GM19452 (cell line): ENCODE measurements around the gene TRAF2.
A peak's percentile ranks its signal among the peaks of the same experiment; 100 is the strongest.
"Not testable (repeated sequence)": the region's sequence is repeated elsewhere in the genome, so short reads cannot be mapped to it uniquely, and the experiment has no call there.

Experiments
- ATAC-seq: cut with Tn5 transposase; IDR thresholded peaks from one replicate; pipeline ENCODE4 v1.9.1; 2021; ENCODE audit not compliant: unreplicated experiment

Gene TRAF2

DNA sequence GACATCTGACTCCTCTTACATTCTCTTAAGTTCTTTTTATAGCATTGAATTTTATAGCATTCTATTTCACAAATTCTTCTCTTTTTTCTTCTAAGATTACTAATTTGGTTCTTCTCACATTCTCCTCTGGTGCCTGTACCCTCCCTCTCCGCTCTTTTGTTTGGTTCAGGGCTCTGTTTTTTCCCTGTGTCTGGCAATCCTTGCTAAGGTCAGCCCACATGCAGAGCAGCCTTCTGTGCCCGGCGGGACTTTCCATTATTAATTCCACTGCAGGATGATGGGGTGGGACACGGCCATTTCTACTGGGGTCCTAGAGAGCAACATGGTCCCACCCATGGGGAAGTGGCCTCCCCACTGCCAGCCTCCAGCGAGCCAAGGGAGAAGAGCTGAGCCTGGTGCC is 9.8 kb upstream of the TRAF2 start:
- no peak for ATAC-seq

DNA sequence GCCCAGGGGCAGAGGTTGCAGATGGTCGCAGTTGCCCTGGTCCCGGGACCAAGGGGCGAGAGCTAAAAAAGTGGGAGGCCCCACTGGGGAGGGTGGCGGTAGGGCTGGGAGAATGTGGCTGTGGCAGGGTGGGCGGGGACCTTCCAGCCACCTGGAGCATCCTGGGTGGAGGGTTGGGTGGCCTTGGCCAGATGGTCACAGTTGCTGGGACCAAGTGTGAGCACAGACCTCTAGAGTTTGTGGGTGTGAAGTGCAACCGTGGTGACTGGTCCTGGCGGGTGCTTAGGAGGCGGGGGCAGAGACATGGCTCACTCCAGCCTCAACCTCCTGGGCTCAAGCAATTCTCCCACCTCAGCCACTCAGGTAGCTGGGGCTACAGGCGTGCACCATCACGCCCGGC is 5.7 kb upstream of the TRAF2 start:
- ATAC-seq = no peak

DNA sequence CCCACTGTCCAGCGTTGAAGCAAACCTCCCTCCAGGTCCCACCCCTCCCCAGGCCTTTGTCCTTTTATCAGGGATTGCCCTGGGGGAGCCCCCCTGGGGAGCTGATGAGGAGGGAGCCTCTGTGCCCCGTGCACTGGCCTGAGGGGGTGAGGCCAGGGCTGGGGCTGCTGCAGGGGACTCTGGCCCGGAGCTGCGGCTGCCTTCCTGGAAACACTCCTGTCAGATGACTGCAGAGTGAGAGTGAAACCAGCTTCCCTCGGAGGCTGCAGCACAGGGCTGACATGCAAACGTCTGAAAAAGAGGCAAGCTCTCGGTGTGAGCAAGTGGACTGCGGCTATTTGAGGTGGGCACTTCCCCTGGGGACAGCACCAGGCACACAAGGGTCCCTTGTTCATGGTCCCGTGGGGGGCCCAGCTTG is 4.6 kb upstream of the TRAF2 start:
- no peak for ATAC-seq

DNA sequence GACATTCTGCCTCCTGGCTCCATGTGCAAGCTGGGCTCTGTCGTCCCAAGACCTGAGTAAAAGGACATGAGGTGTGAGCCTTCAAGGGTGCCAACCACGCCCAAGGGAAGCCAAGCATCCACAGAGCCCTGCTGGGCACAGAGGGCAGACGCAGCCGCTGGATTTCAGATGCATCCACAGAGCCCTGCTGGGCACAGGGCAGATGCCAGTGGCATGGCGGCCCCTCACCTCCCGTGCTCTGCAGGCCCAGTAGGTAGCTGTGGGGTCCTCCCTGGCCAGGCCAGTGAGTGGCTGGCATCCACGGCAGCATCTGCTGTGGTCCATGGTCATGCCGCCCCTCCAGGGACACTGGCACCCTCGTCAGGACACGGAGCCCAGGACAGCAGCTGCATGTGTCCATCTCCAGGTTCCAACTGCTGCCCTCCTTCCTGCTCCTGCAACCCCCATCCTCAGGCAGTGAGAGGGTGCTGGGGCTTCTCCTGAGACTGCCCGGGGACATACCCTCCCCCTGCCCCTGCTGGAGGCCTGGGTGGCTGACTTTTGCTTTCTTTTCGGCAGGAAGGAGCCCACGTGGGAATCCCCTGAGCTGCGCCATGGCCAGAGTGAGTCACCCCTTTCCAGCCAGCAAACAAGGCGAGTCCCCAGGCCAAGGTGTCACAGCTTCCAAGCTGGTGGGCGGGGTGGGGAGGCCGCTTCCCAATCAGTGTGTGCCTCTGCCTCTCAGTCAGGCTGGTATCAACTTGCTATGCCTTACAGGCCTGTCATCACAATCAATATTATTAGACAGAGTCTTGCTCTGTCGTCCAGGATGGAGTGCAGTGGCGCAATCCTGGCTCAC is 4.0 kb upstream of the TRAF2 start:
- no peak for ATAC-seq

DNA sequence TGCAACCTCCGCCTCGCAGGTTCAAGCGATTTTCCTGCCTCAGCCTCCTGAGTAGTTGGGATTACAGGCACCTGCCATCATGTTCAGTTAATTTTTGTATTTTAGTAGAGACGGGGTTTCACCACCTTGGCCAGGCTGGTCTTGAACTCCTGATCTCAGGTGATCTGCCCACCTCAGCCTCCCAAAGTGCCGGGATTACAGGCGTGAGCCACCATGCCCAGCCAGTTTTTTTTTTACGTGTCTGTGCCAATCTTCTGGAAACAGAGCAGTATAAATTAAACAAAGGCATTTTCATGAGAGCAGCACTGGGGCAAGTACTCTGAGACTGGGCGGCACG is 3.4 kb upstream of the TRAF2 start:
- not testable (repeated sequence) for ATAC-seq

DNA sequence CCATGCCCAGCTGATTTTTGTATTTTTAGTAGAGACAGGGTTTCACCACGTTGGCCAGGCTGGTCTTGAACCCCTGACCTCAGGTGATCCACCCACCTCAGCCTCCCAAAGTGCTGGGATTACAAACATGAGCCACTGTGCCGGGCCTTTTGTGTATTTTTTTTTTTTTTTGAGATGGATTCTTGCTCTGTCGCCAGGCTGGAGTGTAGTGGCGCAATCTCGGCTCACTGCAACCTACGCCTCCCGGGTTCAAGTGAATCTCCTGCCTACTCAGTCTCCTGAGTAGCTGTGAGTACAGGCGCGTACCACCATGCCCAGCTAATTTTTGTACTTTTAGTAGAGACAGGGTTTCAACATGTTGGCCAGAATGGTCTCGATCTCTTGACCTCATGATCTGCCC is 2.6 kb upstream of the TRAF2 start:
- not testable (repeated sequence) for ATAC-seq

DNA sequence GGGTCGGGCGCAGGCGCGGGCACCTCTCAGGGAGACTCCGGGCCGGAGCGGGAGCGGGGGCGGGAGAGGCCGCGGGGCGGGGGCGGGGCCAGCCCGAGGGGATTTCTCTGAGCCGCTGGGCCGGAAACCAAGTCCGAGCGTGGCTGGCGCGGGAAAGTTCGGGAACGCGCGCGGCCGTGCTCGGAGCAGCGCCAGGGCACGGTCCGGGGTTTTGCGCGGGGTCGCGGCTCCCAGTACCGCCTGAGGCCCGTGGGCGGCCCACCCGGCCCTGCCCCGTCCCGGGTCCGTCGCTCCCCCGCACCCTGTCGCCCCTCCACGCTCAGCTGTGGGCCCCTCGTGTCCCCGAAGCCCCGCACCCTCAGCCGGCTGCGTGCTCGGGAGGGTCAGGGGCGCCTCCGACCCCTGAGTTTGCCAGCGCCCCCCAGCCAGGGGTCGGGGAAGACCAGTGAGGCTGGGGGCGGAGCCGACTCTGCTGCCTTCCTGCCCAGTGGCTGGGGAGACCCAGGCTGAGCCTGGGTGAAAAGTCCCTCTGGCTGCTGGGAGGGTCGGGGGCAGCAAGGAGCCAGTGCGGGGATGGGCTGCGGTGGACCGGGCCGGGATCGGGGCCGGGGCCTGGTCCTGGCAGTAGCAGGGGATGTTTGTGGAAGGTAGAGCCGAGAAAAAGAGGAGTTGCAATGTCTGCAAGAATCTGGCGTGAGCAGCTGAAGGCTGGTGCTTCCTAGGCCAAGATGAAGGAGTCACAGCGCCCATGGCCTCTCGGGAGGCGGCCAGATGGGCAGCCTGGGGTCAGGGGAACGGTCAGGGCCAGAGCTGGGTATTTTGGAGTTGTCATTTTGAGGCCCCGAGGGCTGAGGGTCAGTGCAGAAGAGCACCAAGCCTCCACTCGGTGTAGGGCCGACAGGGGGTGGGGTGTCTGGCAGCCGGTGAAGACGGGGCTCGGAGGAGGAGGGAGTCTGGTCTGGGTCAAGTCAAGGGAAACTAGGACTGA is 588 bp downstream of the TRAF2 start:
- peak; percentile 20 for ATAC-seq

DNA sequence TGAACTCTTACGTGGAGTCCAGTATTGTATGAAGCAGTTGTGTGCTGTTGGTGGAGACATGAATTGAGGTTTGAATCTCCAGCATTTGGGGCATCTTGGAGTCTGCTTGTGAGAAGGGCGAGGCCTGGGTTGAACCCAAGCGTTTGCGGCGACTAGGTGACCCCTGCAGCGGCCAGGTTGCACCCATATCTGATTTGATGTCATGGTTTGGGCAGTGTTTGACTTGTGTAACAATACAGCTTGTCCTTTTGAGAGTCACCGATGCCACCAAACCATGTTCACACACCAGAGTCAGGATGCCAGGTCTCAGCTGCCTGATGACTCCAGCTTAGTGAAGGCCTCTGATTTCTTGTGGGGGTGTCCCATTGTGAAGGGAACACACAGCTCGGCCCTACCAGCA is 2.1 kb downstream of the TRAF2 start:
- ATAC-seq = no peak

DNA sequence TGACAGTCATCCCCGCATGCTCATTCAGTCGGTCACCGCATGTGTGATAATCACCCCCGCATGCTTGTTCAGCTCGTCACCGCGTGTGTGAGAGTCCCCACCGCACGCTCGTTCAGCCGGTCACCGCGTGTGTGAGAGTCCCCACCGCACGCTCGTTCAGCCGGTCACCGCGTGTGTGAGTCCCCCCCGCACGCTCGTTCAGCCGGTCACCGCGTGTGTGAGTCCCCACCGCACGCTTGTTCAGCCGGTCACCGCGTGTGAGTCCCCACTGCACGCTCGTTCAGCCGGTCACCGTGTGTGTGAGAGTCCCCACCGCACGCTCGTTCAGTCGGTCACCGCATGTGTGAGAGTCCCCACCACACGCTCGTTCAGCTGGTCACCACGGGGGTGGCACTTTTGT is 3.5 kb downstream of the TRAF2 start:
- ATAC-seq = no peak

DNA sequence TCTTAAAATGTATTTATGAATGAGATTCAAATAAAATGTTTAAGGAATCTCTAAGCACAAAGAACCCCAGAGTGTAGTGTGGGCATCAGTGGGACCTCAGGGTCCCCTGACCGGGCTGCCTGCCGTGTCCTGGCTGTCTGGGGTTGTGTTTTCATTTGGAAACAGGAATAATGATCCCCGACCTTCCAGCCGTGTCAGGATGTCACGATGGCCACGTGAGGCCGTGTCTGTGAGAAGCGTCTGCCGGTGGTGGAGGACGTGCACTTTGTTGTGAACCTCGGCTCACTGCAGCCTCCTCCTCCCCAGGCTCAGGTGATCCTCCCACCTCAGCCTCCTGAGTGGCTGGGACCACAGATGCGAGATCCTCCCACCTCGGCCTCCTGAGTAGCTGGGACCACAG is 4.3 kb downstream of the TRAF2 start:
- no peak for ATAC-seq

DNA sequence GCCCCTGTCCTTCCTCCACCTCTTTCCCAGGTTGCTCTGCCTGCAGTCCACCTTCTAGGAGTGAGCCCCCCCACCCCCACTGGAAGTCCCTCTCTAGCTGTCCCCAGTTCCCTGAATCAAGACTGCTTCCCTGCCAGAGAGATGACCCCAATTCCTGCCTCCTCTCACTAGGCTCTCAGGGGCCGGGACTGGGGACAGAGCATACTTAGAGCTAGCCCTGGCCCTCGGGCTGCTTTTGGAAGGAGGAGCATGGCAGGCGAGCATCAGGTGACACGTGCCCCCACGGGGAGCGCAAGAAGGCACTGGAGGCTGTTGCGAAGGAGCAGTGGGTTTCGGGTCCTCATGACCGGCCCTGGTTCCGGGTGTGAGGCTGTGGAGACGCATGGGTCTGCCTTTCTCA is 9.7 kb downstream of the TRAF2 start:
- ATAC-seq = no peak

DNA sequence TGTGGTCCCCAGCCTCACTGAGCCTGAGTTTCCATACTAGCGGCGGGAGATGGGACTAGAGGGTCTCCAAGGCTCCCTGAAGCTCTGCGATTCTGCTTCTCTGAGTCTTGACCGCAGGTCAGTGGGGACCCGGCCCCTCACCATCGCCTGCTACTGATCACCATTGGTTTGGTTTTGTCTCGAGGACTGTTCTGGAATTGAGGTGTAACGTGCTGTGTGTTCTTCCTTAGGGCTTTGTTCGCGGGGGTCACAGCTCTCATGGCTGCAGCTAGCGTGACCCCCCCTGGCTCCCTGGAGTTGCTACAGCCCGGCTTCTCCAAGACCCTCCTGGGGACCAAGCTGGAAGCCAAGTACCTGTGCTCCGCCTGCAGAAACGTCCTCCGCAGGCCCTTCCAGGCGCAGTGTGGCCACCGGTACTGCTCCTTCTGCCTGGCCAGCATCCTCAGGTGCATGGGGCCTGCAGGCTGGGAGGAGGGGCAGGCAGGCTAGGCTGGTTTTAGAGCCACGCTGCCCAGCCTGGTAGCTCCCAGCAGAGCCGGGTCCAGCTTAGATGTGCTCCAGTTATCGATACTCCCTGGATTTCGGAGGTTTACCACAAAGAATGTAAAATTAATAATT is 12.3 kb downstream of the TRAF2 start:
- ATAC-seq = no peak

DNA sequence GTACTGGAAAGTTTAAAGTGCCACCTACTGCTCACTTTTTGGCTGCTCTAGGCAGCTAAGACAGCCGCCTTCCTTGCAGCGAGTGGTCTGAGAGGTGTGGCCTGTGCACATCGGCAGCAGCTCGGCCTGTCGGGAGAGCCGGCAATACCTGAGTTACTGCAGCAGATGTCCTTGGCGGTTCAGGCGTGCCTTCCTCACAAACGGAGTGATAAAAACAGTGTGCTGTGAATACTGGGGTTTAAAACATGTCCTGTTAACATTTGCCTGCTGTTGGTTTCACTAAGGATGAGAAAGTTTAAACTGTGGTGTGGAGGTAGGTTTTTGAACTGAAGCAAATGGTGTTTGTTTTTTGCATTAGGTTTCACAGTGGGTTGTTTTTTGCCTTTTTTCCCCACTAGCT is 12.9 kb downstream of the TRAF2 start:
- no peak for ATAC-seq

DNA sequence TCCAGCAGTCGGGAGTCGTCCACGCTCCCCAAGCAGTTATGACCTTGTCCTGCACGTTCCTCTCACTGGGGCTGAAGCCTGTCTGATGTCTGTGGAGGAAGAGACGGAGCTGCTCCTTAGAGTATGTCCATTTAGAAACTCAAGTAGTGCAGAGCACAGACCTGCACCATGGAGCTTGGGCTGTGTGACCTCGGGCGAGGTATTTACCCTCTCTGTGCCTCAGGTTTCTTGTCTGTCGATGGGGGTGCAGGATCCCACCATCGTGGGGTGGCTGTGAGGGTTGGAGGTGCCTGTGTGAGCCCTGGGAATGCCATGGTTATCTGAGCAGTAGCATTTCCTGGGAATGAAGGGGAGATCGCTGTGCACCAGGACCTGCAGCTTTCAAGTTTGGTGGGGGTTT is 14.2 kb downstream of the TRAF2 start:
- no peak for ATAC-seq

DNA sequence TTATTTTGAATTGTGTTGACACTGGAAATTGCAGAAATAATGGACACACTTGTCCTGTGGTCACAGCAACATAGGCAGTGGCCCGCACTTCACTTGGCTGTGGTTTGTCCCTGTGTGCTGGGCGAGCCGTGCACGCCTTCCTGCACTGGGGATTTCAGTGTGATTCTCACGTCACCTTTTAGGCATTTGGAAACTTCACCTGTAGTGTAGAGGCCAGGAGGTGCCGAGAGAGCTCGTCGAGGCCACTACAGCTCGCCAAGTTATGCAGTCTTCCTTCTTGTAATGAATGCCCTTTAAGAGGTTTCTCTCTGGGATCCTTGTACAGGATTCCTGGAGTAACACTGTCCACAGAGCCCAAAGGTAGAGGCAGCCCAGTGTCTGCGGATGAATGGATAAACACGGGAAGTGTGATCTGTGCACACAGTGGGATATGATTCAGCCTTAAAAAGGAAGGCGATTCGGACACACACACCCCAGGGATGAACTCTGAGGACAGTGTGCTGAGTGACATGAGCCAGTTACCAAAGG is 14.7 kb downstream of the TRAF2 start:
- no peak for ATAC-seq

DNA sequence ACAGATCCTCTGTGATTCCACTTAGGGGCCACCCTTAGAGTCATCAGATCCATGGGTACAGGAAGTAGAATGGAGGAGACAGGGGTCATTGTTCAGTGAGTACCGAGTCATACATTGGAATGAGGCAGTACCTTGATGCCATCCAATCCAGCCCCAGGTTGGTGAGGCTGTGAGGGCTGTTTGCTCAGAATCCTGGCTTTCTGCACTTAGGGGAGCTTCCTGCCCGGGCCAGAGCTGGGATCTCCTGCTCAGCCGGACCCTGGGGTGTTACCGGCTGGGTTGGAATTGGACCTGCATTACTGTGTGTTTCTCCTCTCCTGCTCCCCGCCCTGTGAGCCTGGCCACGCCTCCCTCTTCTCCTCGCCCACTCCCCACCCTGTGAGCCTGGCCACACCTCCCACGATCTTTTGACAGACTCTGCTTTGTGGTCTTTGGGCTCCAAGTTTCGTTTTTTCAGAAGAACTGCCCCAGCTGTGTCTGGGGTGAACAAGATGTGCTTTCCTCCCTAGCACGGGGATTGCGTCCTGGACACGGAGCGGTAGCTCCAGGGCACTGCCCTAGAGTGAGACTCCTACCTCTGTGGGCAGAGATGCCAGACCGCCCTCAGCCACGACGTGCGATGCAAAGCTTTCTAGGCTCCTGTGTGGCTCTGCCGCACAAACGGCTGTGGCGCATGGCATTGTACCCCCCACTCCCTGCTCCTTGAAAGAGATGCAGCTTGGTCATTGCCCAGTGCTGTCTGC is 15.4 kb downstream of the TRAF2 start:
- ATAC-seq = peak; percentile 61

DNA sequence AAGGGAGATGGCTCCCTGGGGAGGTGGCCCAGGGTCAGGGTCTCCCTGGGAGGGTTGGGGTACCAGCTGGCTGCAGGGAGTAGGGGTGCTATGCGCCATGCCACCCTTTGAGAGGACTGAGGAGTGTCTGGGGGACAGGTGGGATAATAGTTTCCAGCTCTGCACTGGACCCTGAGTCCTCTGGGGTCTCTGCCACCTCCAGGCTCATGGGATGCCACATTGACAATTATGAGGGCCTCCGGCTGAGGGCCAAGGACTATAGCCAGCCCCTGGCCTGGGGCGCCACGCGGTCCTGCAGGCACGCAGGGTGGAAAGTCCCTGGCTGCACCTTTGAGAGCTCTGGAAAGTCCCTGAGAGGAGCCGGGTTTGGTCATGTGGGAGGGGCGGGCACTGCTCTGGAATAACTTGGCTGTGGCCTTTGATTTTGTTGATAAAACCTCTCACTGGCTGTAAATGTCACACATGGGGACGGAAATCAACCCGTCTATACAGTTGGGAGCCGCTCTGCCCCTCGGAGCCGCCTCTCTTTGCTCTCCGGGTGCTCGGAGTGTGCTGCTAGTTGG is 16.0 kb downstream of the TRAF2 start:
- peak; percentile 55 for ATAC-seq

DNA sequence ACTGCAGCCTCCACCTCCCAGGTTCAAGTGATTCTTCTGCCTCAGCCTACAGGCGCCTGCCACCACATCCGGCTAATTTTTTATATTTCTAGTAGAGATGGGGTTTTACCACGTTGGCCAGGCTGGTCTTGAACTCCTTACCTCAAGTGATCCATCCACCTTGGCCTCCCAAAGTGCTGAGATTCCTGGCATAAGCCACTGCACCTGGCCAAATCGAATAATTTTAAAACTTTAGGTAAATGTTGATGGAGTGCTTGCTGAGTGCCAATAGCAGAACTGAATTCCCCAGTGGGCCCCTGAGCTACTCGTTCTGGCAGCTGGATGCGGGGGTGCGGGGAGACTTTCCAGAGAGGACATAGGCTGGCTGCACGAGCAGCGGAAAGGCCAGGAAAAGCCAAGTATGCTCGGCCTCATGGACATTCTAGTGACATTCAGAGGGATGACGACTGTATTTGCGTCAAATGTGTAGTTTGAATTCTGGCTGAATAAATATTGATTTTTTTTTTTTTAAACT is 16.8 kb downstream of the TRAF2 start:
- ATAC-seq = no peak

DNA sequence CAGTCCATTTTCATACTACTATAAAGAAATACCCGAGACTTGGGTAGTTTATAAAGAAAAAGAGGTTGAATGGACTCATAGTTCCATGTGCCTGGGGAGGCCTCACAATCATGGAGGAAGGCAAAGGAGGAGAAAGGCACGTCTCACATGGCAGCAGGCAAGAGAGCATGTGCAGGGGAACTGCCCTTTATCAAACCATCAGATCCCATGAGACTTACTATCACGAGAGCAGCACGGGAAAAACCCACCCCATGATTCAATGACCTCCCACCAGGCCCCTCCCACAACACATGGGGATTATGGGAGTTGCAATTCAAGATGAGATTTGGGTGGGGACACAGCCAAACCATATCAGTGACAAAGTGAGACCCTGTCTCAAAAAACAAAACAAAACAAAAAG is 19.9 kb downstream of the TRAF2 start:
- ATAC-seq = no peak
